ENCODE data around the gene CHP2. TPM values are rescaled to one million over a fixed set of nuclear protein-coding genes. Genes with fewer than 3 reads are reported as not detected.

CHP2 gene
- total and polyA plus RNA-seq, 2 donors (not counting 3 experiments of a cell fraction or from before 2014, with no cell fraction given): not detected

GRCh38 chr16:23728112-23728477 is 26.7 kb upstream of the CHP2 start:
- BruUV-seq (replicated peaks): no TSS peak
- Histone ChIP-seq H3K9me3 (replicated peaks; ENCODE audit: control insufficient read depth, insufficient read depth, low read length) (no peaks in the 10 kb centered on the region), H3K4me1 (ENCODE audit: control insufficient read depth, extremely low read depth, insufficient read depth, low read length) (no peaks in the 10 kb centered on the region), H3K9me1 (replicated peaks; ENCODE audit: control insufficient read depth, extremely low read depth, insufficient read depth, low read length) (no peaks in the 10 kb centered on the region), H3K79me2 (ENCODE audit: control insufficient read depth, insufficient read depth, low read length) (no peaks in the 10 kb centered on the region), H3K27me3 (ENCODE audit: control insufficient read depth in 2 of 2, insufficient read depth in 2 of 2, low read length in 2 of 2) (no peaks in the 10 kb centered on the region), H3K27ac (ENCODE audit: insufficient read depth, low read depth, low read length) (no peak overlapping the region), H3K4me2 (ENCODE audit: insufficient read depth, low read length) (no peak overlapping the region), H2AFZ (ENCODE audit: low read depth, low read length) (peak overlapping the region; percentile 79), H4K20me1 (replicated peaks; ENCODE audit: control insufficient read depth, extremely low read depth, insufficient read depth, low read length) (no peaks in the 10 kb centered on the region), H3K36me3 (ENCODE audit: control insufficient read depth in 2 of 2, extremely low read depth in 1 of 2, insufficient read depth in 2 of 2, low read length in 2 of 2) (no peaks in the 10 kb centered on the region), H3K9ac (replicated peaks; ENCODE audit: extremely low read depth, insufficient read depth, low read length) (no peak overlapping the region), H3K4me3 (replicated peaks in 1 of 3; ENCODE audit: insufficient read depth in 1 of 3, low read depth in 1 of 3, low read length in 3 of 3) (no peak overlapping the region)
- DNase-seq (ENCODE audit: low read depth, low spot score) (no peak), FAIRE-seq (no peak)
- ChIA-PET POLR2A (no interaction called here), CTCF (interaction anchor here (0.6 to 2.7 kb wide), 14 partner anchors 8 to 777 kb away, joined by 3 to 21 read pairs (median 6); partner anchors contain the start of genes EARS2, PLK1 and UBFD1)
- dilution Hi-C loops (cut with MboI; ENCODE audit: extremely low pct_ligation_motif_present, low sequenced_read_pairs): no loop called here
- TF ChIP-seq MYC (IDR thresholded peaks at IDR 0.05; ENCODE audit: low read depth, low read length) (no peak), CTCF (IDR thresholded peaks at IDR 0.05; ENCODE audit: extremely low read depth in 1 of 2, insufficient read depth in 1 of 2, low read depth in 1 of 2, low read length in 2 of 2) (no peak), POLR2AphosphoS5 (IDR thresholded peaks at IDR 0.05; ENCODE audit: insufficient read depth, low read depth, low read length) (no peak), MAX (IDR thresholded peaks at IDR 0.05; ENCODE audit: insufficient read depth, insufficient read length) (no peak), FOS (IDR thresholded peaks at IDR 0.05; ENCODE audit: borderline replicate concordance, insufficient read depth, low read length) (no peak), JUN (IDR thresholded peaks at IDR 0.05; ENCODE audit: borderline replicate concordance, insufficient read depth, insufficient read length, low read depth) (no peak), EZH2 (IDR thresholded peaks at IDR 0.05; ENCODE audit: borderline replicate concordance, low read depth, low read length, severe bottlenecking) (no peak), POLR2A (IDR thresholded peaks at IDR 0.05; ENCODE audit: low read depth, low read length) (no peak), GATA2 (IDR thresholded peaks at IDR 0.05; ENCODE audit: insufficient read depth, insufficient read length, low read depth, low read length) (no peak)
- intact Hi-C loops (cut with micrococcal nuclease): no loop called here

All from endothelial cell of umbilical vein (primary cell).